Immature natural killer cell (primary cell): Measurements from ENCODE around the gene VAMP8. TPM values are rescaled to one million over a fixed set of nuclear protein-coding genes. Genes with fewer than 3 reads are reported as not detected.
A peak's percentile ranks its signal among the peaks of the same experiment; 100 is the strongest.
"Not testable (repeated sequence)": the region's sequence is repeated elsewhere in the genome, so short reads cannot be mapped to it uniquely, and the experiment has no call there.

Experiments used
- DNase-seq, 3 donors: peaks; one replicate each; pipeline ENCODE4 v3.0.0; 2022; ENCODE audit warnings: mixed read lengths in 1 of 3
- H3K27ac Mint-ChIP-seq, 6 donors: one replicate each; pipeline ENCODE4 v1.8.0; 2020; ENCODE audit warnings: mixed read lengths in 6 of 6, mild to moderate bottlenecking in 5 of 6, inconsistent platforms in 4 of 6, moderate library complexity in 3 of 6
- H3K27me3 Mint-ChIP-seq, 3 donors: one replicate each; pipeline ENCODE4 v1.8.0; 2020 to 2021; ENCODE audit warnings: low read depth in 3 of 3, mild to moderate bottlenecking in 3 of 3, mixed read lengths in 3 of 3, moderate library complexity in 3 of 3, inconsistent platforms in 1 of 3
- H3K36me3 Mint-ChIP-seq, 3 donors: one replicate each; pipeline ENCODE4 v1.8.0; 2020; ENCODE audit warnings: mixed read lengths in 3 of 3, inconsistent platforms in 2 of 3, mild to moderate bottlenecking in 2 of 3
- H3K4me1 Mint-ChIP-seq, 2 donors: one replicate each; pipeline ENCODE4 v1.8.0; 2020; ENCODE audit warnings: inconsistent platforms in 2 of 2, mild to moderate bottlenecking in 2 of 2, mixed read lengths in 2 of 2, moderate library complexity in 1 of 2
- H3K4me3 Mint-ChIP-seq, 5 donors: one replicate each; pipeline ENCODE4 v1.8.0; 2020; ENCODE audit warnings: mild to moderate bottlenecking in 5 of 5, mixed read lengths in 5 of 5, inconsistent platforms in 3 of 5, moderate library complexity in 3 of 5
- H3K9me3 Mint-ChIP-seq, 6 donors: one replicate each; pipeline ENCODE4 v1.8.0; 2020; ENCODE audit warnings: mild to moderate bottlenecking in 6 of 6, mixed read lengths in 6 of 6, inconsistent platforms in 4 of 6, moderate library complexity in 3 of 6
- polyA plus RNA-seq, 3 donors: library from polyadenylated mRNA; unstranded; fragments of 300-500 nt; fragmentation: Illumina TruSeq; gene quantifications; one replicate each; pipeline ENCODE4 v1.2.3, GENCODE V29; 2021

VAMP8 gene
- polyA plus RNA-seq, 3 donors from 2014 or later: 457 to 687 (median 617) TPM

DNA sequence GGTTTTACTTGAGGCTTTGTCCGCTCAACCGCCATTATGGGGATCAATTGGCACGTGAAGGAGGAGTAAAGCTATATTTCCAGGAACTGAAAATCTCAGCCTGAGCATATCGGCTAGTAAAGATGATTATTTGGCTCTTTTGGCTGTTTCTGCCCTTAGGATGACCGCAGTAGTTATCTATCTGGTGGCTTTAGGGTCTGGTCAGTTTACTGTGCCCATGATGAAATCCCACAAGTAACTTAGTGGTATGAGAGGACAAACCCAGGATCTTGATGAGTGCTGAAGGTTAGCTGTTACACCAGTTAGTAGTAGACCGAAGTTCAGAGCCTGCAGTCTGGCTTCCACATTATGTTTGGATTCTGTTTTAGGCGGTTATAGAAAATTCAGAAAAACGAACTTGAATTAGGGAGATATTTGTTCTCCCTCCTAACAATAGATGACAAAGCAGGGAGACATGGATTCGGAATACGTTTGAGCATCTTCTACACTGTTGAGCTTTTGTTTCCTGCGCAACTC lies 37.2 kb upstream of the VAMP8 start:
- peaks cover 11 to 24% (median 12%) of the 10 kb centered on the region in 3 donors for H3K27me3 Mint-ChIP-seq
- H3K27ac Mint-ChIP-seq: peak overlapping the region; percentile 82 to 94 (median 88)
- no peaks in the 10 kb centered on the region for H3K9me3 Mint-ChIP-seq
- H3K4me1 Mint-ChIP-seq: peaks cover 35 to 48% of the 10 kb centered on the region in 2 donors
- peak overlapping the region; percentile 95 to 97 (median 96) for H3K4me3 Mint-ChIP-seq
- H3K36me3 Mint-ChIP-seq: peaks cover 14 to 24% (median 21%) of the 10 kb centered on the region in 3 donors
- DNase-seq: no peak

DNA sequence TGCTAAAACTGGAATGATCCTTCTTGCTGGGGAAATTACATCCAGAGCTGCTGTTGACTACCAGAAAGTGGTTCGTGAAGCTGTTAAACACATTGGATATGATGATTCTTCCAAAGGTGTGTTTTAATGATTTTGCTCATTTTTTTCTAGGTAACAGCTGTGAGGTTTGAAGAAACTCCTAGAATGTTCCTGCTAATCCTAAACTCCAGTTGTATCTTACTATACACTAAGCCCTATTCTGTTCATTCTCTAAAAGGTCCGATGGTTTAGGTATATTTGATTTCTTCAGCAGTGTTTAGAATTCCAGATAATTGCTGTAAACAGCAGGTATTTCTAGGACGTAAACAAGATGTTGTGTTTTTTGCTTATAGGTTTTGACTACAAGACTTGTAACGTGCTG lies 36.1 kb upstream of the VAMP8 start:
- no peak for DNase-seq
- H3K4me1 Mint-ChIP-seq: peaks cover 34 to 47% of the 10 kb centered on the region in 2 donors
- H3K9me3 Mint-ChIP-seq: no peaks in the 10 kb centered on the region
- peak overlapping the region; percentile 0 to 96 (median 95) for H3K4me3 Mint-ChIP-seq
- peak overlapping the region in 1 of 6 donors; percentile 55 for H3K27ac Mint-ChIP-seq
- peaks cover 11 to 24% (median 11%) of the 10 kb centered on the region in 3 donors for H3K27me3 Mint-ChIP-seq
- peaks cover 14 to 24% (median 23%) of the 10 kb centered on the region in 3 donors for H3K36me3 Mint-ChIP-seq

DNA sequence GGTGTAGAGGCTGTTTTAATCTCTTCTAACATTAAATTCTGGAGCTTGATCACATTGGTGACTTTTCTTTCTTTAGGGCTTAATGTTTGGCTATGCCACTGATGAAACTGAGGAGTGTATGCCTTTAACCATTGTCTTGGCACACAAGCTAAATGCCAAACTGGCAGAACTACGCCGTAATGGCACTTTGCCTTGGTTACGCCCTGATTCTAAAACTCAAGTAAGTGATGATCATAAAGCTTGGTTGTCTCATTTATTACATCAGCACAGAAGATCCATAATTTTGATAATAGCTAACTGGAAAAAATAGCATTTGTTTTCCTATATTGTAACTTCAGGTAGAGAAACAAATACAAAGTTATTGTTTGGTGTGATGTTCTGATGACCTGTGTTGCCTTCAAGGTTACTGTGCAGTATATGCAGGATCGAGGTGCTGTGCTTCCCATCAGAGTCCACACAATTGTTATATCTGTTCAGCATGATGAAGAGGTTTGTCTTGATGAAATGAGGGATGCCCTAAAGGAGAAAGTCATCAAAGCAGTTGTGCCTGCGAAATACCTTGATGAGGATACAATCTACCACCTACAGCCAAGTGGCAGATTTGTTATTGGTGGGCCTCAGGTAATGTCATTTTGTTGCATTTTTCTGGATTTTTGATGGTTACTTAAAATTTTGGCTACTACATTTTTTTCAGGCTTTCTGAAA lies 35.5 kb upstream of the VAMP8 start:
- Mint-ChIP-seq H3K4me3 (peak overlapping the region in 1 of 5 donors; percentile 0), H3K4me1 (peaks cover 33 to 41% of the 10 kb centered on the region in 2 donors), H3K27ac (peak overlapping the region in 4 of 6 donors; percentile 9 to 39 (median 13)), H3K9me3 (no peaks in the 10 kb centered on the region), H3K27me3 (peaks cover 11 to 24% (median 13%) of the 10 kb centered on the region in 3 donors), H3K36me3 (peaks cover 14 to 24% (median 23%) of the 10 kb centered on the region in 3 donors)
- no peak for DNase-seq

DNA sequence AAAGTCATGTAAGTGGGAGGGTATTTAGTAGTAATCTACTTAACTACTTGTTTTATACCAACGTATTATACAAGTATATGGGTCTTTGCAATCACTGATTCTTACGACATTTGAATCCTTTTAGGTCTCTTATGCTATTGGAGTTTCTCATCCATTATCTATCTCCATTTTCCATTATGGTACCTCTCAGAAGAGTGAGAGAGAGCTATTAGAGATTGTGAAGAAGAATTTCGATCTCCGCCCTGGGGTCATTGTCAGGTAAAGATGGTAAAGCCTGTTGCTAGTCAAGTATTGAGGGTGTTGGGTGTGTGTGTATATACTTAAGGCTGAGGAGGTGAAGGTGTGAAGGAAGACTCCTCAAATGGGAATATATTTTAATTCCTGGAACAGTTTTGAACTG lies 34.6 kb upstream of the VAMP8 start:
- Mint-ChIP-seq H3K4me1 (peaks cover 28 to 32% of the 10 kb centered on the region in 2 donors), H3K36me3 (peaks cover 14 to 24% (median 23%) of the 10 kb centered on the region in 3 donors), H3K9me3 (no peaks in the 10 kb centered on the region), H3K27me3 (peaks cover 11 to 24% (median 13%) of the 10 kb centered on the region in 3 donors), H3K27ac (peak overlapping the region in 4 of 6 donors; percentile 0 to 44 (median 7)), H3K4me3 (no peak overlapping the region)
- no peak for DNase-seq

DNA sequence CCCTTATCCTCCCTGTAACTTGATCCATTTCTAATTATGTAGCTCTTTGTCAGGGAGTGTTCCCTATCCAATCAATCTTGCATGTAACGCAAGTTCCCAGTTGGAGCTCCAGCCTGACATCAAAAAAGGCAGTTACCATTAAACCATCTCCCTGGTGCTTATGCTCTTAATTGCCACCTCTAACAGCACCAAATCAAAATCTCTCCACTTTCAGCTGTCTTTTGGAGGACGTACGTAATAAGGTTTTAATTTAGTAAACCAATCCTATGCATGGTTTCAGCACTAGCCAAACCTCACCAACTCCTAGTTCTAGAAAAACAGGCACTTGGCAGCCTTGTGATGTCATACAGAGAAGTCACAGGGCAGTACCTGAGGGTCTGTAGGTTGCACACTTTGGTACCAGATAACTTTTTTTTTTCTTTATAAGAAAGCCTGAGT lies 33.1 kb upstream of the VAMP8 start:
- Mint-ChIP-seq H3K27me3 (peaks cover 3 to 11% (median 6%) of the 10 kb centered on the region in 3 donors), H3K4me1 (peaks cover 22 to 27% of the 10 kb centered on the region in 2 donors), H3K36me3 (peaks cover 14 to 24% (median 23%) of the 10 kb centered on the region in 3 donors)
- not testable (repeated sequence) for DNase-seq, H3K9me3 Mint-ChIP-seq, H3K4me3 Mint-ChIP-seq, H3K27ac Mint-ChIP-seq

DNA sequence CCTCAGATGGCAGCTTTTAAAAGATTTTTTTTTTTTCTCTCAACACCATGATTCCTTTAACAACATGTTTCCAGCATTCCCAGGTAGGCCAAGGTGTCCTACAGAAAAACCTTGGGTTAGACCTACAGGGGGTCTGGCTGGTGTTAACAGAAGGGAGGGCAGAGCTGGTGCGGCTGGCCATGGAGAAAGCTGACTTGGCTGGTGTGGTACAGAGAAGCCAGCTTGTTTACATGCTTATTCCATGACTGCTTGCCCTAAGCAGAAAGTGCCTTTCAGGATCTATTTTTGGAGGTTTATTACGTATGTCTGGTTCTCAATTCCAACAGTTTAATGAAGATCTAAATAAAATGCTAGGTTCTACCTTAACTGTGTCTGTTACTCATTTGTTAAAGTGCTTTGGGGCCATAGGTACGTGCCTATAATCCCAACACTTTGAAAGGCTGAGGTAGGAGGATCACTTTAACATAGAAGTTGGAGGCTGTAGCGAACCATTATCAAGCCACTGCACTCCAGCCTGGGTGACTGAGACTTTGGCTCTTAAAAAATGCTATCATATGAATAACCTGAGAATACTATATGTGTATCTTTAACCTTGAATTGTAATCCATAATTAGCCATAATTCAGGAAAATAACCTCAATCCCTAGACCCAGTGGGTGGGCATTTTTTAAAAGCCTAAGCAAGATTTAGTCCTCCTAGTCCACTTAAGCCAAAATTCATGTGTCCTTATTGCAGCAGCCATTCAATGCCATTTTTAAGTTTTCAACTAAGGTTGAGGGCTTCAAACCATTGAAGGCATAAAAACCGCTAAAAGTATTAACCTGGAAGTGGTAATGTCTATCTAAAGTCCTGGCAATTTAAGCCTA lies 32.2 kb upstream of the VAMP8 start:
- not testable (repeated sequence) for H3K4me3 Mint-ChIP-seq, H3K27me3 Mint-ChIP-seq, H3K9me3 Mint-ChIP-seq, DNase-seq
- peaks cover 16 to 22% of the 10 kb centered on the region in 2 donors for H3K4me1 Mint-ChIP-seq
- peaks cover 14 to 28% (median 24%) of the 10 kb centered on the region in 3 donors for H3K36me3 Mint-ChIP-seq
- H3K27ac Mint-ChIP-seq: peak overlapping the region in 1 of 6 donors; percentile 23

DNA sequence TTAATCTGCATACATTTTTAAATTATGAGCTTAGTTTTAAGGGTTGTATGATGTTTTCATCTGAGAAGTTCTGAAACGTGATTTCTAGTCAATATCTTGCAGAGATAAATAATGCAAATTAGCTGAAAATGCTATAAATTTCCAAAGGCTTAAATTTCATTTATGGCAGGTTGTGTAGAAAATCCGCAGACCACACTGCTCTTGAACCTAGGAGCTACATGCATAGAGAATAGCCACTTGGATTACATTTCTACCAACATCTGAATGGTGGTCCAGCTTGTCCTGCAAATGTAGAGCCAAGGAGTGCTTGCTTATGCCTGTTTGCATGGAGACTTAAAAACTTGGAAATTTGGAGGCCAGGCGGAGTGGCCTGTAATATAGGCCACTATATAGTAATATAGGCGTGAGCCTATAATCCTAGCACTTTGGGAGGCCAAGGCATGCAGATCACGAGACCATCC lies 31.6 kb upstream of the VAMP8 start:
- Mint-ChIP-seq H3K4me3 (no peak overlapping the region), H3K27me3 (peaks cover 2 to 4% (median 3%) of the 10 kb centered on the region in 3 donors), H3K9me3 (no peaks in the 10 kb centered on the region), H3K27ac (peak overlapping the region in 1 of 6 donors; percentile 12), H3K4me1 (peaks cover 10 to 15% of the 10 kb centered on the region in 2 donors), H3K36me3 (peaks cover 16 to 32% (median 22%) of the 10 kb centered on the region in 3 donors)
- DNase-seq: no peak

DNA sequence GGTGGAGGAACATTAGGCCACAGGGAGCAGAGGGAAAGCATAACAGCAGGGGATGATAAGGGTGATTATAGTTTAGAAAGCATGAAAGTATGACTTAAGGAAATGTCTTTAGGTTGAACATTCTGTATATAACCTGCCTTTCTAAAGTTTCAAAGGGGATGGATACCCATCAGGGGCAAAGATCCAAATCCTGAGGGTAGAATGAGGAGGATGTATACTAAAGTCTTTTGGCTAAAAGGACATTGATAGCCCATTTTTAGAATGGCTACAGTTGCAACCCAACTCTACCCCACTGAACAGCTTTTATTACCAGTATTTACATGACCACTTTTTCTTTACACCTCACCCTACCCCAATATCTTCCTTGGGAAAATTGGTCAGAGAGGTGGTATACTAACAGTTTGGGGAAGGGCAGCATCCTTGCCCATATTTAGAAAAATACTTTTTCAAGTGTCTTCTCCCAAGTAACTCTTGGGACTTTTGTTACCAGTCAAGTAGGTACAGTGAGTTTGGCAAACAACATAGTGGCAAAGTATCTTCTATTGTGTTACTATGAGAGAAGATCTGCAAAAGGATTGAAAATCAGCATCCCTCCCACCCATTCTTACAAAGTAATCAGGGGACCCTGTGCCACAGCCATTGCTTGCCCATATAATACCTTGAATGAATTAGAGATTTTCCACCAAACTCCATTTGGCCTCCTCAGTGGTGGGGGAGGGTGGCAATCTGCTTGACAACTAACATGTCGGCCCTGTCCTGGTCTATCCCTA lies 30.1 kb upstream of the VAMP8 start:
- H3K27ac Mint-ChIP-seq: peak overlapping the region in 4 of 6 donors; percentile 3 to 39 (median 15)
- H3K4me3 Mint-ChIP-seq: no peak overlapping the region
- H3K9me3 Mint-ChIP-seq: no peaks in the 10 kb centered on the region
- DNase-seq: no peak
- H3K36me3 Mint-ChIP-seq: peaks cover 18 to 37% (median 25%) of the 10 kb centered on the region in 3 donors
- H3K4me1 Mint-ChIP-seq: peaks cover 3 to 5% of the 10 kb centered on the region in 2 donors
- peaks cover 2 to 4% (median 3%) of the 10 kb centered on the region in 3 donors for H3K27me3 Mint-ChIP-seq

DNA sequence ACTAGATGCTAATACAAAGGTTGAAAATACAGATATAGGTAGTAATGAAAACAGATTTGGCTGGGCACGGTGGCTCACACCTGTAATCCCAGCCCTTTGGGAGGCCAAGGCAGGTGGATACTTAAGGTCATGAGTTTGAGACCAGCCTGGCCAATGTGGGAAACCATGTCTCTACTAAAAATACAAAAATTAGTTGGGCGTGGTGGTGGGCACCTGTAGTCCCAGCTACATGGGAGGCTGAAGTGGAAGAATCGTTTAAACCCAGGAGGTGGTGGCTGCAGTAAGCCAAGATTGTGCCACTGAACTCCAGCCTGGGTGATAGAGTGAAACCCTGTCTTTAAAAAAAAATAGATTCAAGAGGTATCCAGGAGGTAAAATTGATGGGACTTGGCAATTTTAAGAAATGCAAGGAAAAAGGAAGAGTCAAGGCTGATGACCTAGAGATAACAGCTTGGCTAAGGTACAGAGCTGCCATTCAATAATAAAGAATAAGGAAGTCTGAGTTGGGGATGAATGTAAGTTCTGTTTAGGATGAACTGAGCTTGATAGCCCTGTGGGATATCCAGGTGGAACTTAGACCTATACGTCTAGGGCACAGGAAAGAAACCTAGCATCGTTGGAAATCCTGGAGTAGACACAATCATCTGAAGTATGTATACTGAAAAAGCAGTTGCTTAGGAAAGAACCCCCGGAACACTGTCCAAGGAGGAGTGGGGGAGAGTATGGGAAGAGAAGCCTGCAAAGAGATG lies 29.4 kb upstream of the VAMP8 start:
- DNase-seq: no peak
- peaks cover 3 to 6% of the 10 kb centered on the region in 2 donors for H3K4me1 Mint-ChIP-seq
- peak overlapping the region in 1 of 6 donors; percentile 16 for H3K27ac Mint-ChIP-seq
- H3K36me3 Mint-ChIP-seq: peaks cover 11 to 30% (median 19%) of the 10 kb centered on the region in 3 donors
- peaks cover 2 to 3% (median 2%) of the 10 kb centered on the region in 3 donors for H3K27me3 Mint-ChIP-seq
- no peaks in the 10 kb centered on the region for H3K9me3 Mint-ChIP-seq
- H3K4me3 Mint-ChIP-seq: no peak overlapping the region

DNA sequence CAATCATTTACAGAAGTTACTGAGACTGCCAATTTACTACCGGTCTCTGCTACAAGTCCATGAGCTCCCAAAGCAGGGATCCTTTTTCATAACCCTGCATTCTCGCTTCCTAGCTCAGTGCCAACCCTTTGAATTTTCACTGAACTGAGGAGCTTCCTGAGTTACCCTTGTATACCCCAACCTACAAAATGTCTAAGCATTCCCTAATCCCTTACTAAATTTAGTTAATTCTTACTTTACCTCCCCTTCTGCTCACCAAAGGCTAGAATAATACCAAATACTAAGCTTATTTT lies 28.8 kb upstream of the VAMP8 start:
- H3K4me3 Mint-ChIP-seq: no peak overlapping the region
- H3K9me3 Mint-ChIP-seq: no peaks in the 10 kb centered on the region
- no peak for DNase-seq
- H3K4me1 Mint-ChIP-seq: peaks cover 3 to 6% of the 10 kb centered on the region in 2 donors
- H3K27me3 Mint-ChIP-seq: peaks cover 2 to 3% (median 2%) of the 10 kb centered on the region in 3 donors
- H3K27ac Mint-ChIP-seq: peak overlapping the region in 2 of 6 donors; percentile 10 to 16
- peaks cover 7 to 29% (median 15%) of the 10 kb centered on the region in 3 donors for H3K36me3 Mint-ChIP-seq

DNA sequence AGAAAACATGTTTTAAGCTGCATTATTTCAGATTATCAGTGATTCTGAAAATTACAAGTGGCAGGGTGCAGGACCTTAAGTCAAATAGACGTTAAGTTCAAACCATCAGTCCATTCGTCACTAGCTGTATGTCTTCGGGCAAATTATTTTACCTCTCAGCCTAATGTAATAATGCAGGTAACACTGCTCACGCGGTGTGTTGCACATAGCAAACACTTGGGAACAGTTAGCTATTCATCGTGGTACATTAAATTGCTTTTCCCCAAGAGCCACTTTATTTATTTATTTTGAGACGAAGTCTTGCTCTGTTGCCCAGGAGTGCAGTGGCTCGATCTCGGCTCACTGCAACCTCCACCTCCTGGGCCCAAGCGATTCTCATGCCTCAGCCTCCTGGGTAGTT lies 28.3 kb upstream of the VAMP8 start:
- no peak for DNase-seq
- Mint-ChIP-seq H3K27me3 (peaks cover 2 to 3% (median 2%) of the 10 kb centered on the region in 3 donors), H3K36me3 (peaks cover 4 to 28% (median 15%) of the 10 kb centered on the region in 3 donors), H3K9me3 (no peaks in the 10 kb centered on the region), H3K27ac (no peak overlapping the region), H3K4me1 (peaks cover 3 to 6% of the 10 kb centered on the region in 2 donors), H3K4me3 (no peak overlapping the region)

DNA sequence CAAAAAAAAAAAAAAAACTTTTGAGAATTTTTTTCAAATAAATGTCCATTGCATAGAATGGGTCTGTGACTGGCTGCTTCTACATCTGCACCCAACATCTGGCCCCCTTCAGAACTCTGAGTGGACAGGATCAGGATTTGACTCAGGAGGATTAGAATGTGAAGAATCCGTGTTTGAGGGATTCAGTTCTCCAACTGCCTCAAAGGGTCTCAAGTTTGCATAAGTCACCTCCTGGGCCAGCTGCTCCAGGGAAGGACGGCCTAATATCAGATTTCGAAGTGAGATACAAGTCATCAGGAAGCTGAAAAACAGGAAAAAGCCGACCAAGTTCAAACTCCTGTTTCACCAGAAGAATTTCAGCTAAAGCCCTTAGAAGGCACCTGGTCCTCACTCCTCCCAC lies 27.6 kb upstream of the VAMP8 start:
- peaks cover 3 to 6% of the 10 kb centered on the region in 2 donors for H3K4me1 Mint-ChIP-seq
- no peaks in the 10 kb centered on the region for H3K9me3 Mint-ChIP-seq
- peaks cover 1 to 3% (median 2%) of the 10 kb centered on the region in 3 donors for H3K27me3 Mint-ChIP-seq
- no peak overlapping the region for H3K27ac Mint-ChIP-seq
- no peak for DNase-seq
- H3K4me3 Mint-ChIP-seq: no peak overlapping the region
- peaks cover 0 to 28% (median 18%) of the 10 kb centered on the region in 3 donors for H3K36me3 Mint-ChIP-seq
